HepG2 (cell line): Measurements from ENCODE around the gene DCAF7. TPM values are rescaled to one million over a fixed set of nuclear protein-coding genes. Genes with fewer than 3 reads are reported as not detected.

ENCODE experiments used
- AGO1 ChIP-seq: fragments of 200-400 bp; formaldehyde crosslinking; IDR thresholded peaks from 2 replicates; pipeline ENCODE4 v1.6.1; 2017; ENCODE audit warnings: mild to moderate bottlenecking, low read depth, low read length, moderate library complexity; ENCODE audit not compliant: poor library complexity, severe bottlenecking
- BHLHE40 ChIP-seq: IDR thresholded peaks from 2 replicates; pipeline ENCODE4 v1.6.1; 2011; ENCODE audit warnings: low read length, improper control_type of control experiment
- HHEX ChIP-seq: IDR thresholded peaks from 2 replicates; pipeline ENCODE4 v1.6.1; 2016; ENCODE audit warnings: control low read depth
- JDP2 ChIP-seq: sonication (generic); formaldehyde crosslinking; IDR thresholded peaks from 2 replicates; pipeline ENCODE4 v1.8.1; 2022; ENCODE audit warnings: missing genetic modification reagents, borderline replicate concordance
- MAFG ChIP-seq: sonication (generic); formaldehyde crosslinking; IDR thresholded peaks from 2 replicates; pipeline ENCODE4 v1.5.1; 2020; ENCODE audit warnings: mild to moderate bottlenecking, missing genetic modification reagents
- NFKBIZ ChIP-seq: IDR thresholded peaks from 2 replicates; pipeline ENCODE4 v1.6.1; 2018; ENCODE audit warnings: missing genetic modification reagents, missing compliant biosample characterization
- PCBP1 ChIP-seq: fragments of 200-400 bp; formaldehyde crosslinking; IDR thresholded peaks from 2 replicates; pipeline ENCODE4 v1.6.1; 2017; ENCODE audit warnings: mild to moderate bottlenecking, low read depth, low read length, borderline replicate concordance
- SP2 ChIP-seq: sonication (generic); formaldehyde crosslinking; IDR thresholded peaks from 2 replicates; pipeline ENCODE4 v1.5.1; 2020; ENCODE audit warnings: mild to moderate bottlenecking, missing genetic modification reagents
- TCF7 ChIP-seq: sonication (generic); IDR thresholded peaks from 2 replicates; pipeline ENCODE4 v1.6.1; 2016; ENCODE audit warnings: antibody characterized with exemption, low read depth
- U2AF2 ChIP-seq: fragments of 200-400 bp; formaldehyde crosslinking; IDR thresholded peaks from 2 replicates; pipeline ENCODE4 v1.6.1; 2017; ENCODE audit warnings: low read depth, mild to moderate bottlenecking, low read length
- ZBTB1 ChIP-seq: sonication (generic); formaldehyde crosslinking; IDR thresholded peaks from 2 replicates; pipeline ENCODE4 v1.4.0; 2020; ENCODE audit warnings: missing genetic modification reagents, borderline replicate concordance
- ZNF12 ChIP-seq: sonication (generic); formaldehyde crosslinking; IDR thresholded peaks from 2 replicates; pipeline ENCODE4 v1.5.0; 2020; ENCODE audit warnings: missing genetic modification reagents
- ZNF274 ChIP-seq: sonication (generic); formaldehyde crosslinking; IDR thresholded peaks from 2 replicates; pipeline ENCODE4 v1.5.1; 2020; ENCODE audit warnings: mild to moderate bottlenecking, missing genetic modification reagents
- ZNF296 ChIP-seq: sonication (generic); formaldehyde crosslinking; conservative IDR thresholded peaks from 2 replicates; pipeline ENCODE4 v1.5.0; 2020; ENCODE audit warnings: mild to moderate bottlenecking, missing genetic modification reagents
- ZNF570 ChIP-seq: sonication (generic); formaldehyde crosslinking; IDR thresholded peaks from 2 replicates; pipeline ENCODE4 v1.4.0; 2020; ENCODE audit warnings: mild to moderate bottlenecking, missing genetic modification reagents, borderline replicate concordance
- ZNF670 ChIP-seq: sonication (generic); formaldehyde crosslinking; IDR thresholded peaks from 2 replicates; pipeline ENCODE4 v1.8.0; 2022; ENCODE audit warnings: mild to moderate bottlenecking, missing genetic modification reagents, borderline replicate concordance
- polyA plus RNA-seq, 8 experiments: library from polyadenylated mRNA; depleted of rRNA in 3 of 8; stranded (reverse) in 7 of 8; unstranded in 1 of 8; fragments of >200 nt; fragmentation: Illumina TruSeq in 4 of 8; extraction: Trizol in 4 of 8; gene quantifications; 2 replicates each; pipeline versions ENCODE4 v1.2.1 to v1.2.3, GENCODE V29; 2011 to 2016; ENCODE audit warnings: low read depth in 4 of 8, missing spikeins in 1 of 8, mixed read lengths in 1 of 8; ENCODE audit not compliant: insufficient read depth in 1 of 8
- total RNA-seq, 5 experiments: library from RNA; depleted of rRNA; stranded (reverse); fragments of >200 nt; fragmentation: Illumina TruSeq; extraction: Trizol; gene quantifications; 2 replicates each; pipeline ENCODE4 v1.2.3, GENCODE V29; 2016; ENCODE audit warnings: low read depth in 1 of 5
- TF ChIP-seq, protein P1 (sequence below), 2 experiments: sonication (generic) in 1 of 2; formaldehyde crosslinking in 1 of 2; IDR thresholded peaks; 2 replicates each; pipeline versions ENCODE4 v1.6.1 to v1.9.0; 2014 to 2022; ENCODE audit warnings: antibody characterized with exemption in 1 of 2, borderline replicate concordance in 1 of 2, inconsistent platforms in 1 of 2, low read depth in 1 of 2, missing genetic modification reagents in 1 of 2
- TF ChIP-seq, protein P2 (sequence below): sonication (generic); formaldehyde crosslinking; IDR thresholded peaks from 2 replicates; pipeline ENCODE4 v1.4.0; 2020; ENCODE audit warnings: missing genetic modification reagents, borderline replicate concordance

Gene DCAF7
- total and polyA plus RNA-seq, 2 of the 13 experiments (the other 11 are each of a cell fraction or from before 2014, with no cell fraction given) = 55.2 to 73.4 TPM

DNA sequence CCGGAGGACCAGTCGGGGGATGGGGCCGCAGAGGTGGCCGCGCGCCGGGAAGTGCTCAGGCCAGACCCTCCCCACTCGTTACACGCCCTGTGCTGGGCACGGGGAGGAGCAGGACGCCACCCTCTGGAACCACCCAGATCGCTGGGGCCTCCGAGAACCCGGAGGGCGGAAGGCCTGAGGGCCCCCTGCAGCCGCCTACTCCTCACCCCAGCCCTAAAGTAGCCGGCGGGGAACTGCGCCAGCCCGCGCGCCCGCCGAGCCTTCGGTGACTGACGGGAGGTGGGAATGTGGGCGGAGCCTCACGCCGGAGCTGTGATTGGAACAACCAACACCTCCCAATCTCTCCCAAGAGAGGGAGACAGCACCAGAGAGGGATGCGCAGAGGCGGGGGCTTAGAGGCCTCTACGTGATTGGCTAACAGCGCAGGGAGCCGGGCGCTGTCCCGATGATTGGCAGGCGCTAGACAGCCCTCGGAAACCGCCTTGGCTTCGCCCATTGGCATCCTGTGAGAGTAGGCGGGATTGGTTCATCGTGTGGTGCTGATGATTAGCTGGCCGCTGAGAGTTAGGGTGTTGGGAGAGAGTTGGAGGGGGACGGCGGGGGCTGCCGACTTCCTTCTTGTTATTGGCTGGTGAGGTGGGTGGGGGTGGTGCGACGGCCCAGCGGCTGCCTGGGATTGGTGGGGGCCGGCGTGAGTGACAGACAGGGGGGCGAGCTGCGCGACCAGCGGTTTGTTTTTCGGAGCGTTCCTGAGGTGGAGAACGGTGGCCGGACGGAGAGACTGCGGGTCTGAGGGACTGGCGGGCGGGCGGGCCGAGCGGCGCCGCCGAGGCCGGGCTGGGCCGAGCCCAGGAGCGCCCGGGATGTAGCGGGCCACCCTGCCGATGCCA lies 71.7 kb downstream of the DCAF7 start, which contains the start of gene MAP3K3 (continued):
- TF ChIP-seq, protein P1, sequence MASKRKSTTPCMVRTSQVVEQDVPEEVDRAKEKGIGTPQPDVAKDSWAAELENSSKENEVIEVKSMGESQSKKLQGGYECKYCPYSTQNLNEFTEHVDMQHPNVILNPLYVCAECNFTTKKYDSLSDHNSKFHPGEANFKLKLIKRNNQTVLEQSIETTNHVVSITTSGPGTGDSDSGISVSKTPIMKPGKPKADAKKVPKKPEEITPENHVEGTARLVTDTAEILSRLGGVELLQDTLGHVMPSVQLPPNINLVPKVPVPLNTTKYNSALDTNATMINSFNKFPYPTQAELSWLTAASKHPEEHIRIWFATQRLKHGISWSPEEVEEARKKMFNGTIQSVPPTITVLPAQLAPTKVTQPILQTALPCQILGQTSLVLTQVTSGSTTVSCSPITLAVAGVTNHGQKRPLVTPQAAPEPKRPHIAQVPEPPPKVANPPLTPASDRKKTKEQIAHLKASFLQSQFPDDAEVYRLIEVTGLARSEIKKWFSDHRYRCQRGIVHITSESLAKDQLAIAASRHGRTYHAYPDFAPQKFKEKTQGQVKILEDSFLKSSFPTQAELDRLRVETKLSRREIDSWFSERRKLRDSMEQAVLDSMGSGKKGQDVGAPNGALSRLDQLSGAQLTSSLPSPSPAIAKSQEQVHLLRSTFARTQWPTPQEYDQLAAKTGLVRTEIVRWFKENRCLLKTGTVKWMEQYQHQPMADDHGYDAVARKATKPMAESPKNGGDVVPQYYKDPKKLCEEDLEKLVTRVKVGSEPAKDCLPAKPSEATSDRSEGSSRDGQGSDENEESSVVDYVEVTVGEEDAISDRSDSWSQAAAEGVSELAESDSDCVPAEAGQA (IDR thresholded peaks at IDR 0.05; ENCODE audit: low read depth) = no peak
- TF ChIP-seq, protein P1 (CRISPR knock-in tag; IDR thresholded peaks at IDR 0.05; ENCODE audit: borderline replicate concordance) = 0 out of 2 replicates have a peak, but pooled peaks have one; percentile 26
- 0 out of 2 replicates have a peak, but pooled peaks have one; percentile 71 for TF ChIP-seq ZNF570 (CRISPR knock-in tag)
- no peak for TF ChIP-seq ZNF296 (CRISPR knock-in tag)
- no peak for TF ChIP-seq ZBTB1
- TF ChIP-seq JDP2 (CRISPR knock-in tag) = no peak
- TF ChIP-seq TCF7 = no peak
- TF ChIP-seq ZNF274 = peak; percentile 94
- peak; percentile 98 for TF ChIP-seq SP2 (CRISPR knock-in tag)
- TF ChIP-seq, protein P2, sequence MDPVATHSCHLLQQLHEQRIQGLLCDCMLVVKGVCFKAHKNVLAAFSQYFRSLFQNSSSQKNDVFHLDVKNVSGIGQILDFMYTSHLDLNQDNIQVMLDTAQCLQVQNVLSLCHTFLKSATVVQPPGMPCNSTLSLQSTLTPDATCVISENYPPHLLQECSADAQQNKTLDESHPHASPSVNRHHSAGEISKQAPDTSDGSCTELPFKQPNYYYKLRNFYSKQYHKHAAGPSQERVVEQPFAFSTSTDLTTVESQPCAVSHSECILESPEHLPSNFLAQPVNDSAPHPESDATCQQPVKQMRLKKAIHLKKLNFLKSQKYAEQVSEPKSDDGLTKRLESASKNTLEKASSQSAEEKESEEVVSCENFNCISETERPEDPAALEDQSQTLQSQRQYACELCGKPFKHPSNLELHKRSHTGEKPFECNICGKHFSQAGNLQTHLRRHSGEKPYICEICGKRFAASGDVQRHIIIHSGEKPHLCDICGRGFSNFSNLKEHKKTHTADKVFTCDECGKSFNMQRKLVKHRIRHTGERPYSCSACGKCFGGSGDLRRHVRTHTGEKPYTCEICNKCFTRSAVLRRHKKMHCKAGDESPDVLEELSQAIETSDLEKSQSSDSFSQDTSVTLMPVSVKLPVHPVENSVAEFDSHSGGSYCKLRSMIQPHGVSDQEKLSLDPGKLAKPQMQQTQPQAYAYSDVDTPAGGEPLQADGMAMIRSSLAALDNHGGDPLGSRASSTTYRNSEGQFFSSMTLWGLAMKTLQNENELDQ = no peak
- no peak for TF ChIP-seq MAFG
- no peak for TF ChIP-seq AGO1
- TF ChIP-seq U2AF2 = no peak
- no peak for TF ChIP-seq HHEX
- 0 out of 2 replicates have a peak, but pooled peaks have one; percentile 19 for TF ChIP-seq NFKBIZ (CRISPR knock-in tag)
- no peak for TF ChIP-seq BHLHE40
- no peak for TF ChIP-seq PCBP1
- no peak for TF ChIP-seq ZNF670 (CRISPR knock-in tag)
- TF ChIP-seq ZNF12 (CRISPR knock-in tag) = peak; percentile 10; the same call in 1 of the 2 replicates
